Neural cell (in vitro differentiated cells): ENCODE measurements around the gene TRAK1.

Experiments used
- EZH2 ChIP-seq: fragments of 200-600, 300-800 bp; shearing (Covaris generic), sonication (generic); IDR thresholded peaks from 2 replicates; pipeline ENCODE4 v1.6.1; 2014; ENCODE audit warnings: antibody characterized with exemption, low read length, borderline replicate concordance, mild to moderate bottlenecking; ENCODE audit not compliant: insufficient read depth, poor library complexity, severe bottlenecking
- POLR2AphosphoS5 ChIP-seq: IDR thresholded peaks from 2 replicates; pipeline ENCODE4 v1.6.1; 2012
- RAD21 ChIP-seq: fragments of 450-650 bp; conservative IDR thresholded peaks from 2 replicates; pipeline ENCODE4 v1.6.1; 2014; ENCODE audit warnings: antibody characterized with exemption, mild to moderate bottlenecking, moderate library complexity
- TF ChIP-seq, protein P1 (sequence below): fragments of 450-650 bp; IDR thresholded peaks from 2 replicates; pipeline ENCODE4 v1.5.1; 2014; ENCODE audit warnings: antibody characterized with exemption, mild to moderate bottlenecking, moderate library complexity; ENCODE audit not compliant: poor library complexity, severe bottlenecking
- TF ChIP-seq, protein P2 (sequence below): IDR thresholded peaks from 2 replicates; pipeline ENCODE4 v1.6.1; 2012; ENCODE audit warnings: borderline replicate concordance

DNA sequence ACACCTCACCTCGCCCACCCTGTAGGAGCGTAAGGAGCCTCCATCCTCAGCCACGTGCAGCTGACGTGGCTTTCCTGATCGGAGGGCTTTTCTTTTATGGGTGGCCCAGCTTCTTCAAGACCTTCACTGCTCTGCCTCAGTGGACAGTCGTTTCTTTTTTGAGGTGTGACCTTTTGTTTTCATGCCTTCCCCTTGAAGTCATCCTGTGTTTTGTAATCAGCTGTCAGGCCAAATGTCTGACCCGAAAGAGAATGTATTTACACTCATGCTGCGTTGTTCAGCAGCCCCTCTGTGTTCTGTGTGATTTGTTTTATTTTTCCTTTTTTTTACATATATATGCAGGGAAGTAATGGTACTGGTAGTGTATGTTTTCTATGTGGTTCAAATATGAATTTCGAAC lies 133.0 kb downstream of the TRAK1 start:
- TF ChIP-seq, protein P1, sequence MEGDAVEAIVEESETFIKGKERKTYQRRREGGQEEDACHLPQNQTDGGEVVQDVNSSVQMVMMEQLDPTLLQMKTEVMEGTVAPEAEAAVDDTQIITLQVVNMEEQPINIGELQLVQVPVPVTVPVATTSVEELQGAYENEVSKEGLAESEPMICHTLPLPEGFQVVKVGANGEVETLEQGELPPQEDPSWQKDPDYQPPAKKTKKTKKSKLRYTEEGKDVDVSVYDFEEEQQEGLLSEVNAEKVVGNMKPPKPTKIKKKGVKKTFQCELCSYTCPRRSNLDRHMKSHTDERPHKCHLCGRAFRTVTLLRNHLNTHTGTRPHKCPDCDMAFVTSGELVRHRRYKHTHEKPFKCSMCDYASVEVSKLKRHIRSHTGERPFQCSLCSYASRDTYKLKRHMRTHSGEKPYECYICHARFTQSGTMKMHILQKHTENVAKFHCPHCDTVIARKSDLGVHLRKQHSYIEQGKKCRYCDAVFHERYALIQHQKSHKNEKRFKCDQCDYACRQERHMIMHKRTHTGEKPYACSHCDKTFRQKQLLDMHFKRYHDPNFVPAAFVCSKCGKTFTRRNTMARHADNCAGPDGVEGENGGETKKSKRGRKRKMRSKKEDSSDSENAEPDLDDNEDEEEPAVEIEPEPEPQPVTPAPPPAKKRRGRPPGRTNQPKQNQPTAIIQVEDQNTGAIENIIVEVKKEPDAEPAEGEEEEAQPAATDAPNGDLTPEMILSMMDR, result no peak
- TF ChIP-seq, protein P2, sequence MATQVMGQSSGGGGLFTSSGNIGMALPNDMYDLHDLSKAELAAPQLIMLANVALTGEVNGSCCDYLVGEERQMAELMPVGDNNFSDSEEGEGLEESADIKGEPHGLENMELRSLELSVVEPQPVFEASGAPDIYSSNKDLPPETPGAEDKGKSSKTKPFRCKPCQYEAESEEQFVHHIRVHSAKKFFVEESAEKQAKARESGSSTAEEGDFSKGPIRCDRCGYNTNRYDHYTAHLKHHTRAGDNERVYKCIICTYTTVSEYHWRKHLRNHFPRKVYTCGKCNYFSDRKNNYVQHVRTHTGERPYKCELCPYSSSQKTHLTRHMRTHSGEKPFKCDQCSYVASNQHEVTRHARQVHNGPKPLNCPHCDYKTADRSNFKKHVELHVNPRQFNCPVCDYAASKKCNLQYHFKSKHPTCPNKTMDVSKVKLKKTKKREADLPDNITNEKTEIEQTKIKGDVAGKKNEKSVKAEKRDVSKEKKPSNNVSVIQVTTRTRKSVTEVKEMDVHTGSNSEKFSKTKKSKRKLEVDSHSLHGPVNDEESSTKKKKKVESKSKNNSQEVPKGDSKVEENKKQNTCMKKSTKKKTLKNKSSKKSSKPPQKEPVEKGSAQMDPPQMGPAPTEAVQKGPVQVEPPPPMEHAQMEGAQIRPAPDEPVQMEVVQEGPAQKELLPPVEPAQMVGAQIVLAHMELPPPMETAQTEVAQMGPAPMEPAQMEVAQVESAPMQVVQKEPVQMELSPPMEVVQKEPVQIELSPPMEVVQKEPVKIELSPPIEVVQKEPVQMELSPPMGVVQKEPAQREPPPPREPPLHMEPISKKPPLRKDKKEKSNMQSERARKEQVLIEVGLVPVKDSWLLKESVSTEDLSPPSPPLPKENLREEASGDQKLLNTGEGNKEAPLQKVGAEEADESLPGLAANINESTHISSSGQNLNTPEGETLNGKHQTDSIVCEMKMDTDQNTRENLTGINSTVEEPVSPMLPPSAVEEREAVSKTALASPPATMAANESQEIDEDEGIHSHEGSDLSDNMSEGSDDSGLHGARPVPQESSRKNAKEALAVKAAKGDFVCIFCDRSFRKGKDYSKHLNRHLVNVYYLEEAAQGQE, result no peak
- TF ChIP-seq EZH2, result no peak
- TF ChIP-seq POLR2AphosphoS5, result no peak
- no peak for TF ChIP-seq RAD21
